Panc1 (cell line): ENCODE data around the gene LACTBL1. TPM values are rescaled to one million over a fixed set of nuclear protein-coding genes. Genes with fewer than 3 reads are reported as not detected.

Experiments used
- ATAC-seq: fragments of 200-7000 bp; cut with Tn5 transposase; 2 replicates; pipeline ENCODE4 v1.9.1; 2020; ENCODE audit warnings: mild to moderate bottlenecking, moderate library complexity
- BruUV-seq: library from RNA; stranded (reverse); fragments of 400-500 nt; replicated peaks from 2 replicates; lab custom pipeline; 2021; lab: Mats Ljungman, UMichigan
- CTCF ChIA-PET: fragments of 300-600 bp; sonication (Branson Sonifier 250); formaldehyde crosslinking; loops from one replicate; lab custom pipeline; 2022; ENCODE audit warnings: antibody characterized with exemption; lab: Charles Lee
- POLR2A ChIA-PET: fragments of 300-600 bp; sonication (Branson Sonifier 250); formaldehyde crosslinking; loops from one replicate; lab custom pipeline; 2022; ENCODE audit warnings: antibody characterized with exemption; lab: Charles Lee
- DNase-seq: peaks from one replicate; pipeline ENCODE4 v3.0.0-alpha.2; 2010; ENCODE audit warnings: low read depth, low spot score
- H3K27ac ChIP-seq: 2 replicates; pipeline ENCODE4 v1.5.1; 2011; ENCODE audit warnings: mild to moderate bottlenecking, low read length, inconsistent platforms
- H3K27me3 ChIP-seq: fragments of 200-500 bp; sonication (Bioruptor generic); 2 replicates; pipeline ENCODE4 v1.6.0; 2014; ENCODE audit warnings: low read length, inconsistent platforms; ENCODE audit not compliant: control insufficient read depth, insufficient read depth
- H3K36me3 ChIP-seq: fragments of 200-500 bp; sonication (Bioruptor generic); 2 replicates; pipeline ENCODE4 v1.5.1; 2014; ENCODE audit warnings: inconsistent platforms, mild to moderate bottlenecking, low read length, moderate library complexity; ENCODE audit not compliant: control insufficient read depth, insufficient read depth
- H3K4me1 ChIP-seq: 2 replicates; pipeline ENCODE4 v1.5.1; 2011; ENCODE audit warnings: inconsistent platforms, mild to moderate bottlenecking, low read length, moderate library complexity; ENCODE audit not compliant: control insufficient read depth, insufficient read depth
- H3K4me3 ChIP-seq, 2 experiments: 2 replicates each; pipeline ENCODE4 v1.5.1; 2011 to 2012; ENCODE audit warnings: low read depth in 2 of 2, low read length in 2 of 2, mild to moderate bottlenecking in 2 of 2, inconsistent platforms in 1 of 2, moderate library complexity in 1 of 2
- H3K9me3 ChIP-seq: fragments of 200-500 bp; sonication (Bioruptor generic); 2 replicates; pipeline ENCODE4 v1.5.1; 2014; ENCODE audit warnings: low read depth, mild to moderate bottlenecking, inconsistent platforms, low read length, moderate library complexity; ENCODE audit not compliant: control insufficient read depth, insufficient read depth
- CTCF ChIP-seq: fragments of 450-650 bp; IDR thresholded peaks from 2 replicates; pipeline ENCODE4 v1.5.1; 2017; ENCODE audit warnings: mild to moderate bottlenecking
- POLR2AphosphoS5 ChIP-seq: IDR thresholded peaks from 2 replicates; pipeline ENCODE4 v1.6.1; 2012; ENCODE audit warnings: mild to moderate bottlenecking, low read depth, low read length, moderate library complexity
- SIN3A ChIP-seq: IDR thresholded peaks from 2 replicates; pipeline ENCODE4 v1.6.1; 2012; ENCODE audit warnings: low read depth, mild to moderate bottlenecking, low read length, moderate library complexity, borderline replicate concordance; ENCODE audit not compliant: insufficient read depth
- TCF7L2 ChIP-seq: IDR thresholded peaks from 2 replicates; pipeline ENCODE4 v1.6.1; 2011; ENCODE audit warnings: mild to moderate bottlenecking, low read depth, low read length, inconsistent platforms
- in situ Hi-C: cut with HindIII; loops from 2 replicates; pipeline ENCODE4 v1.10.0; 2016; ENCODE audit warnings: low sequenced_read_pairs, low pct_unique_long_range_greater_than_20kb
- intact Hi-C: fragments of 100-400 bp; cut with micrococcal nuclease; formaldehyde crosslinking; loops from one replicate; pipeline ENCODE4 v1.10.0; 2022; ENCODE audit not compliant: unreplicated experiment
- total RNA-seq: library from RNA; stranded (reverse); gene quantifications from one replicate; pipeline ENCODE4 v1.2.1, GENCODE V29; 2021; ENCODE audit not compliant: unreplicated experiment
- TF ChIP-seq, protein P1 (sequence below), 2 experiments: IDR thresholded peaks; 2 replicates each; pipeline ENCODE4 v1.6.1; 2011 to 2012; ENCODE audit warnings: low read depth in 2 of 2, control low read depth in 1 of 2, low read length in 1 of 2, mild to moderate bottlenecking in 1 of 2, moderate library complexity in 1 of 2; ENCODE audit not compliant: insufficient read depth in 1 of 2

Gene LACTBL1
- total RNA-seq, 1 experiment from 2014 or later, result not detected

- Histone ChIP-seq H3K27me3 (no peaks in the 10 kb centered on the region), H3K36me3 (no peaks in the 10 kb centered on the region), H3K4me3 (no peak overlapping the region), H3K4me1 (no peaks in the 10 kb centered on the region), H3K9me3 (no peaks in the 10 kb centered on the region), H3K27ac (no peak overlapping the region)
- in situ Hi-C loops, result no loop called here
- TF ChIP-seq TCF7L2 (no peak), CTCF (no peak), POLR2AphosphoS5 (no peak), SIN3A (no peak)
- TF ChIP-seq, protein P1, sequence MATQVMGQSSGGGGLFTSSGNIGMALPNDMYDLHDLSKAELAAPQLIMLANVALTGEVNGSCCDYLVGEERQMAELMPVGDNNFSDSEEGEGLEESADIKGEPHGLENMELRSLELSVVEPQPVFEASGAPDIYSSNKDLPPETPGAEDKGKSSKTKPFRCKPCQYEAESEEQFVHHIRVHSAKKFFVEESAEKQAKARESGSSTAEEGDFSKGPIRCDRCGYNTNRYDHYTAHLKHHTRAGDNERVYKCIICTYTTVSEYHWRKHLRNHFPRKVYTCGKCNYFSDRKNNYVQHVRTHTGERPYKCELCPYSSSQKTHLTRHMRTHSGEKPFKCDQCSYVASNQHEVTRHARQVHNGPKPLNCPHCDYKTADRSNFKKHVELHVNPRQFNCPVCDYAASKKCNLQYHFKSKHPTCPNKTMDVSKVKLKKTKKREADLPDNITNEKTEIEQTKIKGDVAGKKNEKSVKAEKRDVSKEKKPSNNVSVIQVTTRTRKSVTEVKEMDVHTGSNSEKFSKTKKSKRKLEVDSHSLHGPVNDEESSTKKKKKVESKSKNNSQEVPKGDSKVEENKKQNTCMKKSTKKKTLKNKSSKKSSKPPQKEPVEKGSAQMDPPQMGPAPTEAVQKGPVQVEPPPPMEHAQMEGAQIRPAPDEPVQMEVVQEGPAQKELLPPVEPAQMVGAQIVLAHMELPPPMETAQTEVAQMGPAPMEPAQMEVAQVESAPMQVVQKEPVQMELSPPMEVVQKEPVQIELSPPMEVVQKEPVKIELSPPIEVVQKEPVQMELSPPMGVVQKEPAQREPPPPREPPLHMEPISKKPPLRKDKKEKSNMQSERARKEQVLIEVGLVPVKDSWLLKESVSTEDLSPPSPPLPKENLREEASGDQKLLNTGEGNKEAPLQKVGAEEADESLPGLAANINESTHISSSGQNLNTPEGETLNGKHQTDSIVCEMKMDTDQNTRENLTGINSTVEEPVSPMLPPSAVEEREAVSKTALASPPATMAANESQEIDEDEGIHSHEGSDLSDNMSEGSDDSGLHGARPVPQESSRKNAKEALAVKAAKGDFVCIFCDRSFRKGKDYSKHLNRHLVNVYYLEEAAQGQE (IDR thresholded peaks at IDR 0.05; ENCODE audit: insufficient read depth in 1 of 2, low read depth in 2 of 2, low read length in 1 of 2), result no peak
- DNase-seq (no peak), ATAC-seq (no peak)
- intact Hi-C loops, result no loop called here
- POLR2A ChIA-PET, result no interaction called here
- CTCF ChIA-PET, result no interaction called here
- BruUV-seq, result no TSS peak
These were observed 62.4 kb downstream of the LACTBL1 start for GRCh38 chr1:22910286-22910685.

DNA sequence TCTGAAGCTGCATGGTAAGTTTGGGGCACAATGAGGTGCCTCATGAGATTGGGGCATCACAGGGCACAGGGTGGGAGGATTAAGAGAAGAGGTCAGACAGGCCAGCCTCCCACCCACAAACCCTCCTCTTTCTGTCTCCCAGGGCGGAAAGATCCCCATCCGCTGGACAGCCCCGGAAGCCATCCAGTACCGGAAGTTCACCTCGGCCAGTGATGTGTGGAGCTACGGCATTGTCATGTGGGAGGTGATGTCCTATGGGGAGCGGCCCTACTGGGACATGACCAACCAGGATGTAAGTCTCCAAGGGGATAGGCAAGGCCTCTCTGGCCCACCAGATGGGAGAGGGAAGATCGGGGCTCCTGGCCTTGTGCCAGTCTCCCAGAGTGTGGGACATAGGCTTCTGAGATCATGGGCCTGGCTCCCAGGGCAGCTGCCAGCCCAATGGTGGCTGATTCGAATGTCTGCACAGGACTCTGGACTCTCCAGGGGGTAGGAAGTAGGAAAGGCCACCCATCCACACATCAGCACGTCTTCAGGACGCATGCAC is 63.7 kb downstream of the LACTBL1 start:
- H3K27me3 ChIP-seq, result no peaks in the 10 kb centered on the region
- POLR2A ChIA-PET, result no interaction called here
- ATAC-seq (no peak; the same call in 1 of the 2 replicates), DNase-seq (no peak)
- no peak overlapping the region for H3K4me3 ChIP-seq
- no peaks in the 10 kb centered on the region for H3K4me1 ChIP-seq
- no peak overlapping the region for H3K27ac ChIP-seq
- TF ChIP-seq, protein P1 (IDR thresholded peaks at IDR 0.05; ENCODE audit: insufficient read depth in 1 of 2, low read depth in 2 of 2, low read length in 1 of 2), result no peak
- no peak for TF ChIP-seq POLR2AphosphoS5
- no peak for TF ChIP-seq TCF7L2
- no peak for TF ChIP-seq CTCF
- TF ChIP-seq SIN3A, result no peak
- BruUV-seq, result no TSS peak
- intact Hi-C loops (no loop called here), in situ Hi-C loops (no loop called here)
- H3K9me3 ChIP-seq, result no peaks in the 10 kb centered on the region
- CTCF ChIA-PET, result no interaction called here
- H3K36me3 ChIP-seq, result no peaks in the 10 kb centered on the region
